AG08395 (cell line): ENCODE measurements around the gene PDE1A.

Source experiments
- DNase-seq: peaks from one replicate; pipeline ENCODE4 v3.0.0; 2012; ENCODE audit warnings: mixed read lengths, low spot score

The PDE1A gene

GRCh38 chr2:182197529-182197928 is 229.3 kb downstream of the PDE1A start:
- no peak for DNase-seq

- DNase-seq: no peak
Observed at GRCh38 chr2:182193291-182193690, 233.5 kb downstream of the PDE1A start.

- no peak for DNase-seq
Observed at GRCh38 chr2:182191061-182191460, 235.8 kb downstream of the PDE1A start.

- DNase-seq: no peak
Observed at GRCh38 chr2:182187130-182187529, 239.7 kb downstream of the PDE1A start.

- peak; percentile 42 for DNase-seq
Observed at GRCh38 chr2:182186132-182186735, 240.6 kb downstream of the PDE1A start.

GRCh38 chr2:182182436-182182835 is 244.4 kb downstream of the PDE1A start:
- no peak for DNase-seq

GRCh38 chr2:182181381-182181780 is 245.5 kb downstream of the PDE1A start:
- DNase-seq: no peak

- DNase-seq: no peak
Observed at GRCh38 chr2:182179176-182179575, 247.7 kb downstream of the PDE1A start.

- no peak for DNase-seq
Observed at GRCh38 chr2:182173944-182174622, 252.8 kb downstream of the PDE1A start.

- no peak for DNase-seq
Observed at GRCh38 chr2:182170341-182170740, 256.5 kb downstream of the PDE1A start.

- DNase-seq: no peak
Observed at GRCh38 chr2:182167882-182168281, 259.0 kb downstream of the PDE1A start.

- no peak for DNase-seq
Observed at GRCh38 chr2:182166841-182167240, 260.0 kb downstream of the PDE1A start.

GRCh38 chr2:182166406-182166805 is 260.4 kb downstream of the PDE1A start:
- no peak for DNase-seq

- DNase-seq: no peak
Observed at GRCh38 chr2:182165202-182165601, 261.6 kb downstream of the PDE1A start.

GRCh38 chr2:182164686-182165085 is 262.1 kb downstream of the PDE1A start:
- no peak for DNase-seq

GRCh38 chr2:182163878-182164277 is 263.0 kb downstream of the PDE1A start:
- no peak for DNase-seq

GRCh38 chr2:182148344-182148743 is 278.5 kb downstream of the PDE1A start:
- DNase-seq: no peak

- DNase-seq: peak; percentile 3
Observed at GRCh38 chr2:182144776-182145165, 282.1 kb downstream of the PDE1A start.

- no peak for DNase-seq
Observed at GRCh38 chr2:182144041-182144775, 282.6 kb downstream of the PDE1A start.

GRCh38 chr2:182142062-182142461 is 284.8 kb downstream of the PDE1A start:
- no peak for DNase-seq

GRCh38 chr2:182134201-182134600 is 292.6 kb downstream of the PDE1A start:
- no peak for DNase-seq

- no peak for DNase-seq
Observed at GRCh38 chr2:182133195-182133891, 293.5 kb downstream of the PDE1A start.

GRCh38 chr2:182132605-182133004 is 294.2 kb downstream of the PDE1A start:
- no peak for DNase-seq
